ENCODE results near the gene OR2G6.
"Not testable (repeated sequence)": the region's sequence is repeated elsewhere in the genome, so short reads cannot be mapped to it uniquely, and the experiment has no call there.

OR2G6 gene

GRCh38 chr1:248570811-248571210 is 62.9 kb downstream of the OR2G6 start:
- not testable (repeated sequence) for H3K27ac ChIP-seq

- H3K27ac ChIP-seq: not testable (repeated sequence)
These were observed 64.2 kb downstream of the OR2G6 start for GRCh38 chr1:248572049-248572448.

- not testable (repeated sequence) for H3K27ac ChIP-seq
These were observed 66.0 kb downstream of the OR2G6 start for GRCh38 chr1:248573856-248574255.

GRCh38 chr1:248574657-248575056 is 66.8 kb downstream of the OR2G6 start, which contains the start of gene OR2T34:
OR2T34 (minus strand) TSS chr1:248574757; CDS start chr1:248574757, 0 bp downstream.
- not testable (repeated sequence) for H3K27ac ChIP-seq

- no peak overlapping the region for H3K27ac ChIP-seq
- no peak for TF ChIP-seq CTCF (conservative IDR thresholded peaks at IDR 0.05)
These were observed 68.5 kb downstream of the OR2G6 start for GRCh38 chr1:248576260-248576980.
